GM13977 (cell line): Measurements from ENCODE around the gene SLC35E3.

ENCODE experiments used
- DNase-seq: peaks from one replicate; pipeline ENCODE4 v3.0.0; 2012; ENCODE audit warnings: low spot score
- CTCF ChIP-seq: IDR thresholded peaks from 2 replicates; pipeline ENCODE4 v1.5.1; 2012; ENCODE audit warnings: mild to moderate bottlenecking, control low read depth; ENCODE audit not compliant: insufficient read depth; ENCODE audit errors: extremely low read depth, missing control alignments
- in situ Hi-C: fragments of 300-500 bp; cut with MboI; formaldehyde crosslinking; loops from one replicate; pipeline ENCODE4 v1.12.0; 2022; ENCODE audit warnings: low sequenced_read_pairs, low pct_unique_long_range_greater_than_20kb, mixed read lengths, inconsistent platforms; ENCODE audit not compliant: unreplicated experiment

Gene SLC35E3

GRCh38 chr12:68745904-68746571 is at the start of gene SLC35E3:
SLC35E3 (plus strand) TSS chr12:68746176; CDS start chr12:68746378, 202 bp downstream.
- in situ Hi-C loops, result no loop called here
- peak; percentile 95 for DNase-seq
- TF ChIP-seq CTCF, result no peak

GRCh38 chr12:68699486-68699885 is 46.5 kb upstream of the SLC35E3 start:
- no peak for TF ChIP-seq CTCF
- in situ Hi-C loops, result loop anchor here (25.0 kb wide), 1 partner anchor 462 kb away; the partner anchor contains the start of gene IL26
- no peak for DNase-seq

GRCh38 chr12:68727776-68728175 is 18.2 kb upstream of the SLC35E3 start:
- in situ Hi-C loops, result no loop called here
- no peak for TF ChIP-seq CTCF
- no peak for DNase-seq

GRCh38 chr12:68733661-68734071 is 12.3 kb upstream of the SLC35E3 start:
- TF ChIP-seq CTCF, result no peak
- in situ Hi-C loops, result no loop called here
- DNase-seq, result no peak

- no peak for DNase-seq
- no peak for TF ChIP-seq CTCF
- in situ Hi-C loops, result no loop called here
Observed at GRCh38 chr12:68739891-68740290, 6.1 kb upstream of the SLC35E3 start.

GRCh38 chr12:68743356-68743755 is 2.6 kb upstream of the SLC35E3 start:
- in situ Hi-C loops, result no loop called here
- TF ChIP-seq CTCF, result no peak
- DNase-seq, result no peak

- no peak for TF ChIP-seq CTCF
- in situ Hi-C loops, result no loop called here
- DNase-seq, result no peak
Observed at GRCh38 chr12:68745376-68745903, 536 bp upstream of the SLC35E3 start.
